Sigmoid colon (tissue), 4 donors: ENCODE measurements around the gene GSC.

ENCODE experiments used
- EP300 ChIP-seq, 4 donors: sonication (generic); formaldehyde crosslinking; IDR thresholded peaks; one replicate each; pipeline ENCODE4 v1.6.1; 2017; ENCODE audit warnings: antibody characterized with exemption in 4 of 4
- POLR2A ChIP-seq, 2 donors: fragments of 450-650 bp; IDR thresholded peaks; one replicate each; pipeline ENCODE4 v1.6.1; 2016; ENCODE audit warnings: antibody characterized with exemption in 2 of 2, mild to moderate bottlenecking in 2 of 2, moderate library complexity in 2 of 2
- POLR2AphosphoS5 ChIP-seq, 4 donors: sonication (generic); formaldehyde crosslinking; IDR thresholded peaks; one replicate each; pipeline ENCODE4 v1.6.1; 2017; ENCODE audit warnings: antibody characterized with exemption in 4 of 4
- TF ChIP-seq, protein P1 (sequence below), 4 experiments: fragments of 450-650 bp in 3 of 4; fragments of 200-600 bp in 1 of 4; IDR thresholded peaks; one replicate each; pipeline ENCODE4 v1.5.1; 2016 to 2019; ENCODE audit warnings: antibody characterized with exemption in 4 of 4, mild to moderate bottlenecking in 3 of 4, moderate library complexity in 2 of 4

DNA sequence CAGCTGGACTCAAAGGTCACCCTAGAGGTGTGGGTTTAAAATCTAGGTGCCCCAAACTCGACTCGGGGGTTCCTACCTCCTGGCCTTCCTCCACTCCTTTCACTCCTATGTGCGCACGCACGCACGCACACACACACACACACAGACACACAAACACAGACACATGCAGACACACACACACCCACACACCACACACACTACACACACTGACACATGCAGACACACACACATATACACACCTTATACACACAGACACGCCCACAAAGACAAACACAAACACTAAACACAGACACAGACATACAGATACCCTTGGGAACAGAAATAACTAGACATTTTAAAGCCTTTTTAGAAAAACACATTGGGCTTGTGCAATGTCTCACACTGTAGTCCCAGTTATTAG is 31.8 kb downstream of the GSC start:
- TF ChIP-seq, protein P1, sequence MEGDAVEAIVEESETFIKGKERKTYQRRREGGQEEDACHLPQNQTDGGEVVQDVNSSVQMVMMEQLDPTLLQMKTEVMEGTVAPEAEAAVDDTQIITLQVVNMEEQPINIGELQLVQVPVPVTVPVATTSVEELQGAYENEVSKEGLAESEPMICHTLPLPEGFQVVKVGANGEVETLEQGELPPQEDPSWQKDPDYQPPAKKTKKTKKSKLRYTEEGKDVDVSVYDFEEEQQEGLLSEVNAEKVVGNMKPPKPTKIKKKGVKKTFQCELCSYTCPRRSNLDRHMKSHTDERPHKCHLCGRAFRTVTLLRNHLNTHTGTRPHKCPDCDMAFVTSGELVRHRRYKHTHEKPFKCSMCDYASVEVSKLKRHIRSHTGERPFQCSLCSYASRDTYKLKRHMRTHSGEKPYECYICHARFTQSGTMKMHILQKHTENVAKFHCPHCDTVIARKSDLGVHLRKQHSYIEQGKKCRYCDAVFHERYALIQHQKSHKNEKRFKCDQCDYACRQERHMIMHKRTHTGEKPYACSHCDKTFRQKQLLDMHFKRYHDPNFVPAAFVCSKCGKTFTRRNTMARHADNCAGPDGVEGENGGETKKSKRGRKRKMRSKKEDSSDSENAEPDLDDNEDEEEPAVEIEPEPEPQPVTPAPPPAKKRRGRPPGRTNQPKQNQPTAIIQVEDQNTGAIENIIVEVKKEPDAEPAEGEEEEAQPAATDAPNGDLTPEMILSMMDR (IDR thresholded peaks at IDR 0.05) = no peak
- TF ChIP-seq EP300 (IDR thresholded peaks at IDR 0.05) = no peak
- TF ChIP-seq POLR2A (IDR thresholded peaks at IDR 0.05) = no peak
- TF ChIP-seq POLR2AphosphoS5 (IDR thresholded peaks at IDR 0.05) = no peak
